PC-3 (cell line): Measurements from ENCODE around the gene DYNC2I2. TPM values are rescaled to one million over a fixed set of nuclear protein-coding genes. Genes with fewer than 3 reads are reported as not detected.

ENCODE experiments used
- ATAC-seq: fragments of 200-7000 bp; cut with Tn5 transposase; 2 replicates; pipeline ENCODE4 v1.9.1; 2020; ENCODE audit warnings: mild to moderate bottlenecking, moderate library complexity
- BruUV-seq: library from RNA; stranded (reverse); fragments of 400-500 nt; replicated peaks from 2 replicates; lab custom pipeline; 2021; lab: Mats Ljungman, UMichigan
- CTCF ChIA-PET: fragments of 300-600 bp; sonication (Branson Sonifier 250); formaldehyde crosslinking; loops from one replicate; lab custom pipeline; 2022; ENCODE audit warnings: antibody characterized with exemption; lab: Charles Lee
- POLR2A ChIA-PET: fragments of 300-600 bp; sonication (Branson Sonifier 250); formaldehyde crosslinking; loops from one replicate; lab custom pipeline; 2022; ENCODE audit warnings: antibody characterized with exemption; ENCODE audit not compliant: unreplicated experiment; lab: Charles Lee
- DNase-seq: peaks from one replicate; pipeline ENCODE4 v3.0.0-alpha.2; 2015
- H2AFZ ChIP-seq: fragments of 300-600 bp; sonication (generic); 2 replicates; pipeline ENCODE4 v1.6.0; 2016; ENCODE audit warnings: antibody characterized with exemption, low read length
- H3F3A ChIP-seq: fragments of 300-600 bp; sonication (generic); one replicate; pipeline ENCODE4 v1.6.0; 2017; ENCODE audit warnings: antibody characterized with exemption, low read length, control low read depth, mild to moderate bottlenecking; ENCODE audit not compliant: unreplicated experiment
- H3K27ac ChIP-seq: fragments of 300-600 bp; sonication (generic); 2 replicates; pipeline ENCODE4 v1.5.1; 2016; ENCODE audit warnings: mild to moderate bottlenecking, low read length
- H3K27me3 ChIP-seq: fragments of 300-600 bp; sonication (generic); 2 replicates; pipeline ENCODE4 v1.6.1; 2016; ENCODE audit warnings: low read length, mixed read lengths
- H3K36me3 ChIP-seq: fragments of 300-600 bp; sonication (generic); 2 replicates; pipeline ENCODE4 v1.6.1; 2016; ENCODE audit warnings: low read depth, mixed run types, low read length, mixed read lengths
- H3K4me1 ChIP-seq: fragments of 300-600 bp; sonication (generic); 2 replicates; pipeline ENCODE4 v1.5.1; 2016; ENCODE audit warnings: low read length; ENCODE audit not compliant: insufficient read depth
- H3K4me2 ChIP-seq: fragments of 300-600 bp; sonication (generic); 2 replicates; pipeline ENCODE4 v1.6.0; 2016; ENCODE audit warnings: low read length
- H3K4me3 ChIP-seq: fragments of 300-600 bp; sonication (generic); 2 replicates; pipeline ENCODE4 v1.5.1; 2016; ENCODE audit warnings: mild to moderate bottlenecking, low read length, mixed read lengths
- H3K79me2 ChIP-seq: fragments of 300-600 bp; sonication (generic); 2 replicates; pipeline ENCODE4 v1.6.1; 2017; ENCODE audit warnings: low read length, mixed read lengths
- H3K9ac ChIP-seq: fragments of 300-600 bp; sonication (generic); 2 replicates; pipeline ENCODE4 v1.6.0; 2016; ENCODE audit warnings: mild to moderate bottlenecking, low read length
- H3K9me2 ChIP-seq: fragments of 300-600 bp; sonication (generic); replicated peaks from 2 replicates; pipeline ENCODE4 v1.6.1; 2016; ENCODE audit warnings: mixed run types, low read length, mixed read lengths
- H3K9me3 ChIP-seq: fragments of 300-600 bp; sonication (generic); 2 replicates; pipeline ENCODE4 v1.6.1; 2016; ENCODE audit warnings: low read length, mixed read lengths
- H4K20me1 ChIP-seq: fragments of 300-600 bp; sonication (generic); 2 replicates; pipeline ENCODE4 v1.6.1; 2016; ENCODE audit warnings: low read length, mixed read lengths
- CTCF ChIP-seq: fragments of 300-600 bp; sonication (generic); conservative IDR thresholded peaks from 2 replicates; pipeline ENCODE4 v1.5.1; 2017; ENCODE audit warnings: antibody characterized with exemption, low read depth, mild to moderate bottlenecking, low read length
- EZH2 ChIP-seq: fragments of 300-600 bp; sonication (generic); IDR thresholded peaks from one replicate; pipeline ENCODE4 v1.6.1; 2017; ENCODE audit warnings: antibody characterized with exemption, mild to moderate bottlenecking, low read length; ENCODE audit not compliant: unreplicated experiment
- EZH2phosphoT487 ChIP-seq: fragments of 300-600 bp; sonication (generic); IDR thresholded peaks from 2 replicates; pipeline ENCODE4 v1.6.1; 2018; ENCODE audit warnings: mild to moderate bottlenecking, antibody characterized with exemption, low read length, borderline replicate concordance
- intact Hi-C: fragments of 100-400 bp; cut with micrococcal nuclease; formaldehyde crosslinking; loops from 2 replicates; pipeline ENCODE4 v1.9.0; 2023
- total RNA-seq: library from RNA; depleted of rRNA; stranded (reverse); fragments of >200 nt; gene quantifications from 2 replicates; pipeline ENCODE4 v1.2.3, GENCODE V29; 2014

The DYNC2I2 gene
- total RNA-seq, 1 experiment from 2014 or later = 196 TPM

DNA sequence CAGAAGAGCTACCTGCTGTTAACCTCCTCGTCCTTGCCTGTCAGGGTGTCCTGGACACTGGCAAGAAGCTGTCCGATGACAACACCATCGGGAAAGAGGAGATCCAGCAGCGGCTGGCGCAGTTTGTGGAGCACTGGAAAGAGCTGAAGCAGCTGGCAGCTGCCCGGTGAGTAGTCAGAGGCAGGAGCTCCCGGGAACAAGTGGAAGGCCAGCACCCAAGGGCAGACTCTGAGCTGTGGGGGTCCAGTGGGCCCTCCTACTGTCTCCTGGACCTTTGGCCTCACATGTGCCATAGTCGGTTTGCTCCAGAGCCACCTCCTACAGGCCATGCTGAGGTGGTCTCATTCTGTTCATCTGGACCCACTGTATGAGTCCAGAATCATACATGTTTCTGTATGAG lies 38.7 kb downstream of the DYNC2I2 start:
- H3K4me2 ChIP-seq = no peak overlapping the region
- no peaks in the 10 kb centered on the region for H4K20me1 ChIP-seq
- H3K4me1 ChIP-seq = no peaks in the 10 kb centered on the region
- TF ChIP-seq CTCF (no peak), EZH2 (no peak), EZH2phosphoT487 (no peak)
- H2AFZ ChIP-seq = no peak overlapping the region
- H3K36me3 ChIP-seq = peaks cover 46% of the 10 kb centered on the region; the same call in 1 of the 2 replicates
- H3K4me3 ChIP-seq = no peak overlapping the region
- ChIA-PET CTCF (no interaction called here), POLR2A (no interaction called here)
- intact Hi-C loops = no loop called here
- no peak overlapping the region for H3K27ac ChIP-seq
- H3K27me3 ChIP-seq = no peaks in the 10 kb centered on the region
- H3K9me3 ChIP-seq = no peaks in the 10 kb centered on the region
- DNase-seq = no peak
- no peaks in the 10 kb centered on the region for H3K79me2 ChIP-seq
- H3F3A ChIP-seq = no peaks in the 10 kb centered on the region
- H3K9me2 ChIP-seq = no peaks in the 10 kb centered on the region
- ATAC-seq = no peak
- no TSS peak for BruUV-seq
- H3K9ac ChIP-seq = no peak overlapping the region

- Histone ChIP-seq H3K4me2 (no peak overlapping the region), H3K4me3 (no peak overlapping the region), H3K27ac (no peak overlapping the region), H3K27me3 (no peaks in the 10 kb centered on the region), H3K9me2 (no peaks in the 10 kb centered on the region), H3K36me3 (peaks cover 45% of the 10 kb centered on the region), H3K9ac (no peak overlapping the region), H3K79me2 (no peaks in the 10 kb centered on the region), H3K4me1 (no peaks in the 10 kb centered on the region), H2AFZ (no peak overlapping the region), H4K20me1 (no peaks in the 10 kb centered on the region), H3K9me3 (no peaks in the 10 kb centered on the region), H3F3A (no peaks in the 10 kb centered on the region)
- ATAC-seq = no peak
- no TSS peak for BruUV-seq
- intact Hi-C loops = no loop called here
- CTCF ChIA-PET = no interaction called here
- DNase-seq = no peak
- POLR2A ChIA-PET = no interaction called here
- no peak for TF ChIP-seq CTCF
- TF ChIP-seq EZH2 = no peak
- no peak for TF ChIP-seq EZH2phosphoT487
These were observed 41.1 kb downstream of the DYNC2I2 start for GRCh38 chr9:128615571-128615970.

DNA sequence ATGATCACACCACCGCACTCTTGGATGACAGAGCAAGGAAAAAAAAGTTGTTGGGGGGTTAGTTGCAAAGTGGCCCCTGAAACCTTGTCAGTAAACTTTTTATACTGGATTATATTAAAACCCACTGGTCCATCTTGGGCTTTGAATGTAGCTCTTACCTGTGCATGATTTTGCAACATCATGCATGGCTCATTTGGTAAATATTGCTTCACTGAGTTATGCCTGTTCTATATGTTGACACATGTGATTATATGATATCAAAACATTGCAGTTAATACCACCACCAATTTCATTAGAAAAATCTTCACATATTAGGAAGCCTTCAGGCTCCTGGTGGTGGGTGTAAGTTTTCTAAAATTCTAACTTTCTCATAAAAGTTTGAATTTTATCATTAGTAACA lies 41.9 kb downstream of the DYNC2I2 start:
- H2AFZ ChIP-seq = no peak overlapping the region
- POLR2A ChIA-PET = no interaction called here
- H3K27ac ChIP-seq = no peak overlapping the region

More for the DNA sequence above, 41.9 kb downstream of the DYNC2I2 start:
- CTCF ChIA-PET = no interaction called here
- Histone ChIP-seq H3K27me3 (no peaks in the 10 kb centered on the region), H3K4me3 (no peak overlapping the region), H4K20me1 (no peaks in the 10 kb centered on the region), H3K4me2 (no peak overlapping the region), H3K9ac (no peak overlapping the region), H3F3A (no peaks in the 10 kb centered on the region), H3K9me2 (no peaks in the 10 kb centered on the region), H3K4me1 (no peaks in the 10 kb centered on the region), H3K36me3 (peaks cover 52% of the 10 kb centered on the region), H3K9me3 (no peaks in the 10 kb centered on the region), H3K79me2 (no peaks in the 10 kb centered on the region)
- TF ChIP-seq CTCF (no peak), EZH2phosphoT487 (no peak), EZH2 (no peak)
- peak; percentile 35 for DNase-seq
- no TSS peak for BruUV-seq
- ATAC-seq = no peak
- intact Hi-C loops = no loop called here
